Hair follicle dermal papilla cell (primary cell): ENCODE results near the gene EXD2. TPM values are rescaled to one million over a fixed set of nuclear protein-coding genes. Genes with fewer than 3 reads are reported as not detected.

ENCODE experiments used
- small RNA-seq: library from RNA; depleted of rRNA; stranded (forward); fragments of <200 nt; gene quantifications from one replicate; pipeline ENCODE3, GENCODE V24; 2012
- total RNA-seq: library from RNA; depleted of rRNA; stranded (reverse); fragments of >200 nt; gene quantifications from 2 replicates; pipeline ENCODE4 v1.2.3, GENCODE V29; 2012

Gene EXD2, protein sequence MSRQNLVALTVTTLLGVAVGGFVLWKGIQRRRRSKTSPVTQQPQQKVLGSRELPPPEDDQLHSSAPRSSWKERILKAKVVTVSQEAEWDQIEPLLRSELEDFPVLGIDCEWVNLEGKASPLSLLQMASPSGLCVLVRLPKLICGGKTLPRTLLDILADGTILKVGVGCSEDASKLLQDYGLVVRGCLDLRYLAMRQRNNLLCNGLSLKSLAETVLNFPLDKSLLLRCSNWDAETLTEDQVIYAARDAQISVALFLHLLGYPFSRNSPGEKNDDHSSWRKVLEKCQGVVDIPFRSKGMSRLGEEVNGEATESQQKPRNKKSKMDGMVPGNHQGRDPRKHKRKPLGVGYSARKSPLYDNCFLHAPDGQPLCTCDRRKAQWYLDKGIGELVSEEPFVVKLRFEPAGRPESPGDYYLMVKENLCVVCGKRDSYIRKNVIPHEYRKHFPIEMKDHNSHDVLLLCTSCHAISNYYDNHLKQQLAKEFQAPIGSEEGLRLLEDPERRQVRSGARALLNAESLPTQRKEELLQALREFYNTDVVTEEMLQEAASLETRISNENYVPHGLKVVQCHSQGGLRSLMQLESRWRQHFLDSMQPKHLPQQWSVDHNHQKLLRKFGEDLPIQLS
- 27.3 and 27.4 TPM in 2 replicates for total RNA-seq

DNA sequence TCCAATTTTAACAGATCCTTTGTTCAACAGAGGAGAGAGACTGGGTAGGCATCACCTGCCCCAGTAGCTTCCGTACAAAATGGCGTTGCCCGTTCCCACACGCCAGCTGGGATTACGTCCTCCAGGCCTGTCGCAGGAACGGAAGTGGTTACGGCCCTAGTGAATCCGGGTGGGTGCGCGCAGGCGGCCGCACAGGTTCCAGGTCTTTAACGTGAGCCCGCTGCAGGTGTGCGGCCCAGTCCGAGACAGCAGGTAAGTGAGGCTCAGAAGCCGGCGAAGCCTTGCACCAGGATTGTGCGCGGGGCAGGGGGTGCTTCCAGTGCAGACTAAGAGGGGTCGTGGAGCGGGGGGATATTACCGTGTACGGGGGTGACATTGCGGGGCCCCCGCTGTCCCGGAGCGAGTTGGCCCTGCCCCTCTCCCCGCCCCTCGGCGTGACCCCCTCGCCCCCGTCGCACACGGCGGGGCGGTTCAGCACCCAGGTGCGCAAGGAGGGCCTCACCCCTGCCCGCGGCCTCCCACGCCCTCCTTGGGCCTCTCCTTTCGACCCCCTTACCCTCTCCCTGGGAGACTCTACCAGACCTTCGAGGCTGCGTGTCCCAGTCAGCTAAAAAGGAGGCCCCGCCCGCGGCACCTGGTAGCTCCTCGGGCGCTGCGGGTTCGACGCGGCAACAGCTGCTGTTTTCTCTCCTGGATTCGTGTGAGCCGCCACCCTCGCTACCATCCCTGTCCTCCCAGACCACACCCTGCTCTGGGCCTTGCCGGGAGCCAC lies at the start of gene EXD2:
Gene EXD2, plus strand, starts transcription at position 159 of the 772 bp plus-strand sequence. CDS start 17,973 bp downstream, outside the sequence.

DNA sequence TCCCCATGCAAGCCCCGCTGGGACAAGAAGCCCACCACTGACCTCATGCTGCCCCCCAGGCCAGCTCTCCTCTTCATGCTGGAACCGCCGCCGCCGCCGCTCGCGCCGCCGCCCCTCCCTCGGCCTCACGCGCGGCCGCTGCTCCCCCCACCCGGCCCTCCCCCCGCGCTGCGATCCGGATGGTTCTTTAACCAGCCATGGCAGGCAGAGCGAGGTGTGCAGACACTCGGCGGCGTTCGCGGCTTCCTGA lies 38.5 kb upstream of the EXD2 start, which contains the start of gene DCAF5:
Gene DCAF5, minus strand, starts transcription at position 218 of the 250 bp plus-strand sequence. Its CDS starts 141 bp downstream, at position 77.

DNA sequence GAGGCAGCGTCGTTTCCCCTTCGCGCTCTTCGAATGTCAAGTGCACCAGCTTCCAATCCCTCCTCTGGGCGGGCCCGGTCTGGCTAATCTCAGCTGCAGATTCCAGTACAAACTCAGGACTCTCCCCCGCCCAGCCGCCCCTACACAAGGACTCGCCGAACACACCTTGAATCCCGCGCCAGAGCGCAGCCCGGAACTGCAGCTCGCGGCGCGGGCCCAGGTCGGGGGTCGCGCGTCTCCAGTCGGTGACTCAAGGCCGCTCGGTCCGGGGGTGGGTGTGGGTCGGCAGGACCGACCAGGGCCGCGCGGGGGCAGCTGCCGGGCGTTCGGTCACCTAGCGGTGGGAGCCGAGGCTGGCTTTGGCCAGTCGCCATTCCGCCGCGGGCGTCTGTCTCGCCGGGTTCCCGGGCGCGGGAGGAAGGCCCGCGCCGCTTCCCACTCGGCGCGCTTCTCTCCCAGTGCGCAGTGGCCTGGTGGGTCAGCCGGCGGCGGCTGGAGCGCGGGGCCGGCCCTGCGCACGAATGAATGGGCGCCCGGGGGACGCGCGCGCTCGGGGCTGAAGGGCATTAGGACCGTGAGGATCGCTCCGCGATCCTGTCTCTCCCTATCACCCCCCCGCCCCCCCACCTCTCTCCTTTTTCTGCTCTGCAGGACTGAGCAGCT lies 68.4 kb downstream of the EXD2 start, which contains the start of gene GALNT16:
Gene GALNT16, plus strand, starts transcription at position 632 of the 663 bp plus-strand sequence. CDS start 133 bp downstream, outside the sequence.

Small RNA genes lying within 50 kb of the gene (small RNA-seq; reads per million reads assigned to genes)
- not detected for gene RF00019

Other genes with a start within 250 kb of the EXD2 start
- gene ACTN1, start 212.2 kb upstream of the EXD2 start, total RNA-seq = 558 and 576 TPM in 2 replicates
- 37.8 and 45.3 TPM in 2 replicates for gene DCAF5, start 38.4 kb upstream of the EXD2 start, total RNA-seq
- 4.0 and 4.9 TPM in 2 replicates for gene GALNT16, start 68.7 kb downstream of the EXD2 start, total RNA-seq
- gene ERH, start 206.8 kb downstream of the EXD2 start, total RNA-seq = 61.8 and 94.6 TPM in 2 replicates
- 141 and 159 TPM in 2 replicates for gene SLC39A9, start 207.2 kb downstream of the EXD2 start, total RNA-seq